Jurkat, Clone E6-1 (cell line): ENCODE data around the gene THAP12. TPM values are rescaled to one million over a fixed set of nuclear protein-coding genes. Genes with fewer than 3 reads are reported as not detected.
"Not testable (repeated sequence)": the region's sequence is repeated elsewhere in the genome, so short reads cannot be mapped to it uniquely, and the experiment has no call there.

Experiments used
- DNase-seq: peaks from one replicate; pipeline ENCODE4 v3.0.0-alpha.2; 2011; ENCODE audit warnings: low read depth, low spot score
- H3K4me3 ChIP-seq: 2 replicates; pipeline ENCODE4 v1.5.1; 2011; ENCODE audit warnings: mild to moderate bottlenecking, low read length, control low read depth, moderate library complexity
- polyA plus RNA-seq: library from polyadenylated mRNA; unstranded; fragments of >200 nt; gene quantifications from one replicate; pipeline ENCODE4 v1.2.1, GENCODE V29; 2012; ENCODE audit warnings: missing spikeins; ENCODE audit not compliant: insufficient read length, insufficient read depth

THAP12 gene
- polyA plus RNA-seq, result 36.3 TPM

DNA sequence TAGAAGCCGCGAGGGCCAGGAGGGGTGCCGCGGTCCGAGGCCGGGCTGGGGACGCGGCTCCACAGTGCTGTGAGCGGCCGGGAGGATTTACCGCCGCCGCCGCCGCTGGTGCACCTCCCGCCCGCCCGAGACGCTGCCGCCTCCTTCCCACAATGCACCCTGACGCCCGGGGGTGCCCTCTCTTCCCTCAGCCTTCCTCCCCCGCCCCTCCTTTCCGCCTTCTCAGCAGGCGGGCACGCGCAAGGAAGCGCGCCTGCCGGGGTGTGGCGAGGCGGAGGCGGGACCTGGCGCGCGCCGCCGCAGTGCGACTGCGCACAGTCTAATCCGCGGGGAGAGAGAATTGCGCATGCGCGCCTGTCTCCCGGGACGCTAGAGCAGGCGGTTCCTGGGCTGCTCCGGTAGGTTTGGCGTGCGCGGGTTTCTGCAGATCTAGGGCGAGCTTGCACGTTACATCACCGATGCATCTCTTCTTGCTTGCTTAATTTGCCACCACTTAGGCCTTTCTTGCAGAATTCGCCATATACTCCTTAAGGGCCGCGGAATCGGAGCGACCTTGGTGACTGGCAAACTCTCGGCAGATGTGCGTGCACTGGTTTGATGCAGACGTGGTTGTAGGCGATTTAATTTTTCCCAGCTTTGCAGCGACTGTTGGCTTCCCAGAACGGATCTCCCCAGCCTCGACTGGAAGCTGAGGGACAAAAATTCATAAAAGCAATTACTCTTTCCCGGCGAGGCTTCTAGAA lies at the start of gene THAP12, which contains the start of gene GVQW3:
THAP12 (minus strand) TSS at position 156 of the 743 bp plus-strand sequence. CDS start 296 bp downstream, outside the sequence.
GVQW3 (plus strand) TSS at position 347 of the 743 bp plus-strand sequence. CDS start 506 bp downstream, outside the sequence.
- peak within 1 kb of the TSS; percentile 95 for H3K4me3 ChIP-seq

DNA sequence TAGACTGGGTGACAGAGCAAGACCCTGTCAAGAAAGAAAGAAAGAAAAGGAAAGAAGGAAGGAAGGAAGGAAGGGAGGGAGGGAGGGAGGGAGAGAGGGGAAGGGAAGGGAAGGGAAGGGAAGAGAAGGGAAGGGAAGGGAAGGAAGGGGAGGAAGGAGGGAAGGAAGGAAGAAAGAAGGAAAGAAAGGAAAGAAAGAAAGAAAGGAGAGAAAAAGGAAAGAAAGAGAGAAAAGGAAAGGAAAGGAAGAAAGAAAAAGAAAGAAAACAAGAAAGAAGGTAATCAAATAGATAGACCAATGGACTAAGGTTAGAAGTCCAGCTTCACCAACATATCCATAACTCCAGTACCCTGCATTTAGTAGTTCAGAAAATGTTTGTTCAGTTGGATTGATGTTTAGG lies 45.7 kb upstream of the THAP12 start:
- H3K4me3 ChIP-seq, result no peak overlapping the region
- DNase-seq, result no peak

More for the DNA sequence above, at the start of gene THAP12, which contains the start of gene GVQW3:
- peak; percentile 95 for DNase-seq

GRCh38 chr11:76424891-76425290 lies 44.0 kb upstream of the THAP12 start:
- no peak overlapping the region for H3K4me3 ChIP-seq
- DNase-seq, result no peak

DNA sequence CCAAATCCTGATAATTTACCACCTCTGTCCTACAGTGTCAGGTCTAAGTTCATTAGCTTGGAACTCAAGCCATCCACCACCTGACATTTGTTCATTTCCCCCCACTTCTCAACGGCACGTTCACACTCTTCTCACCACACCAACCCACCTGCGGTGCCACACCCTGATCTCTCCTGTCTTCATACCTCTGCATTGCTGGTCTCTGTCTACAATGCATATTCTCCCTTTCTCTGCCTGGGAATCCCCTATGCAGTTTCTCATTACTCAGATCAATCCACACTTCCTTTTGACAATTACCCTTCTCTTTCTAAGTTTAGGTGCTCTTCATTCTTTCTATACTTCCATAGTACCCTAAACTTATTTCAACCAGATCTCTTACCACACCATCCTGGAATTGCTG lies 43.4 kb upstream of the THAP12 start:
- no peak for DNase-seq
- no peak overlapping the region for H3K4me3 ChIP-seq

DNA sequence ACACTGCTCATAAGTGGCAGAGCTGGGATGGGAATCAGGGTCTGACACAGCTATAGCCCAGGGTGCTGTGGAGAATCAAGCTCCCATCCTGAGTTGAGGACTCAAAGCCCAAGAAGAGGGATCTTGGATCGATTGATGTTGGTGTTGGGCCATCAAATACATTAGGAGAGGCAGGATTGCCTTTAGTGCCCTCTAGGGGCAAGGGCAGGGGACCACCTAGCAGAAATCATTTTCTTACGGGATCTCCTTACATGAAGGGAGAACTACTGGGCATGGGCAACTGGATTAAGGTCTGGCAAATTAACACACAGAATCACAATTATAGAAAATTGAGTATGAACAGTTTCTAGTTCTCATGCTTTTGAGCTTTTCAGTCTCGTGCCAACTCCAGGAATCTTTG lies 39.0 kb upstream of the THAP12 start:
- DNase-seq, result peak; percentile 16
- no peak overlapping the region for H3K4me3 ChIP-seq

DNA sequence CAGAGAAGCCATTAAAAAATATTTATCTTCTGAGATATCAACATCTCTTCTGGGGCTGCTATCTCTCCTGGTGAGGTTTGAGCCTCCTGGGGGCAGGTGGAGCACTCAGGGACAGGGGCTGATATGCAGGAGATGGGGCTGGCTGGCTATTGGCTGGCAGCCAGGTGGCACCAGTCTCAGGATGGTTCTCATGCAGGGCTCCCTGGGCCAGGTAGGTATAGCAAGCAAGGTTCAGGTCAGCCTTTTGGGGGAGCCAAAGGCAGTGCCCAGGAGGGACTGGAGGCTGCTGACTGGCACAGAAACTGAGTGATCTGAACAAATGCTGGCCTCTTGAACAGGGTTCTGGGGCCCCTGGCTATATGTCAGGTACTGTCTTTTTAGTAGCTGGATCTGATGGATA lies 34.1 kb upstream of the THAP12 start:
- no peak for DNase-seq
- H3K4me3 ChIP-seq, result no peak overlapping the region

DNA sequence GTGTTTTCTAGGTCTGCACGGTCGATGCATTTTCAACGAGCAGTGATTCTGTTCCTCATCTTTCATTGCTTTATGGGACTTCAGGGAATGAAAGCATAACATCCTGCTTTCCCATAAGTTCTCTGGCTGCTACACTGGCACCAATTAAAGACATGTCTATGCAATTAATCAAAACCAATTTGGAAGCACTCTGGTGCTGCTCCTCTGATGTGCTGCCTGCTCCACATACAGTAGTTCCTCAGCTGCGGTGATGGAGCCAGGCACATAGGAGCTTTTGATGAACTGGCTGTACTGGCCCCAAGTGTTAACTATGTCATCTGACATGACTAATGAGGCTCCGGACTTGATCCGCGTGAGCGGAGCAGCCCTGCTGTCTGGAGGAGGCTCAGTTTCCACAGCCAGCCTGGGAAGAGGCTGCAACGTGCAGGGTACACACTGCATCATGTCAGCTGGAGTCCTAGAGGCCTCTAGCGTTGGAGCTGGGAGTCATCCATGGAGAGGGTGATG lies 30.0 kb upstream of the THAP12 start:
- H3K4me3 ChIP-seq, result no peak overlapping the region
- DNase-seq, result no peak

DNA sequence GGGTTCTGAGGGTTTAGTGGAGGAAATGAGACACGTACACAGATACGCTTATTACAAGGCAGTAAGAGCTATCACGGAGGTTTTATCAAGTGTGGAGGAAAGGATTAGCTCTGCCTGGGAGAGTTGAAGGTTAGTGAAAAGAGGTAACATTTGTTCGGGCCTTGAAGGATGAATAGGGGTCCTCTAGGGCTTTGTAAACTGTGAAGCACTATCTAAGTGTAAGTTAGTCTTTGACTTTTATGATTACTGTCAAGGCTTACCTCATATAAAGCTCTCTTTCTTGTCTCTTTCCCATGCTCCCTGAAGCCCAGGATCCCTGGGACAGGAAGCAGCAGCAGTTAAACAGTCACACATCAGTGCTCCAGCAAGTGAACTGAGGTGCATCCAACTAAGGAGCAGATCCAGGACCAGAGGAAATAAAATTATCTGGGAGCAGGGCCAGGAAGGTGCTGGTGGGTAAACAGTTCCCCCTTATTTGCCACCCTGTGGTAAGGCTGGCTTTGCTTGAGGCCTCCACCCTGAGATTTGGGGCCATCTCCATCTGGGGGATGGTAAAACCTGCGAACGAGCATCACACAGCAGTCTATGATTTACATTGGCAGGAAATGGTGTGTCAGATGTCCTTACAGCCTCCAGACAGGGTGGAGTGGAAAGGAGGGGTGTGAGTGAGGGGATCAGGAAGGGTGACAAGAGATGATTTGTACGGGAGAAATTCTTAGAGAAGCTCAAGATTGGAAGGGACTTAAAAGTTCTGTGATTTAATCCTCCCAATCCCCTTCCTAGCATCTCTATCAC lies 27.4 kb upstream of the THAP12 start:
- no peak overlapping the region for H3K4me3 ChIP-seq
- DNase-seq, result peak; percentile 28

GRCh38 chr11:76406359-76406758 lies 25.4 kb upstream of the THAP12 start:
- DNase-seq, result no peak
- no peak overlapping the region for H3K4me3 ChIP-seq

- H3K4me3 ChIP-seq, DNase-seq: not testable (repeated sequence)
Observed at GRCh38 chr11:76401484-76401883, 20.6 kb upstream of the THAP12 start.

DNA sequence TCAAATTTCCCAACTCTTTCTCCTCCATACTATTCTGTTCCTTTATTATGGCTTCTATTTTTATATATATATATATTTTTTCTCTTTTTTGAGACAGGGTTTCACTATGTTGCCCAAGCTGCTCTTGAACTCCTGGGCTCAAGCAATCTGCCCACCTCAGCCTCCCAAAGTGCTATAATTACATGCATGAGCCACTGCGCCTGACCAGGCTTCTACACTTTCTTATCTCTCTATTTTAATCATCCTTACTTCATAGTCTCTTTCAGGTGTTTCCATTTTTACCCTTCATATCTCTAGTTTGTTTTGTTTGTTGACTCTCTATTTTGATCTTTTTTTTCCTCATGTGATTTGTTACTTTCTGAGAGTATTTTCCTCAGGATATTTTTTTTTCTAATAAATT lies 20.0 kb upstream of the THAP12 start:
- no peak for DNase-seq
- no peak overlapping the region for H3K4me3 ChIP-seq

DNA sequence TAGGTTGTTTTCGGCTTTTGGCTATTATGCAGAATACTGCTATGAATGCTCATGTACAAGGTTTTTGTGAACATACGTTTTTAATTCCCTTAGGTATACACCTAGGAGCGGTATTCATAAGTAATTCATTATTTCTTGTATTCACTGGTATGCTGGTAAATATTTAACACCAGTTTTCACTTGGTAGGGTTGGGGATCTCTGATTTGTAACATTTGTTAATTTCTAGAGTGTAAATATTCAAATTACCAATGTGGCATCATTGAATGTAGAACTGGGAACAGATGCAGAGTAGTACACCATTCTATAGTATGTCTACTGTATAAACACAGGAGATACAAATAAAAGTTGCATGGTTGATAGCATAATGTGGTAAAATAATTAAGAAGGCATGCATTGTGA lies 16.5 kb upstream of the THAP12 start:
- no peak for DNase-seq
- no peak overlapping the region for H3K4me3 ChIP-seq

DNA sequence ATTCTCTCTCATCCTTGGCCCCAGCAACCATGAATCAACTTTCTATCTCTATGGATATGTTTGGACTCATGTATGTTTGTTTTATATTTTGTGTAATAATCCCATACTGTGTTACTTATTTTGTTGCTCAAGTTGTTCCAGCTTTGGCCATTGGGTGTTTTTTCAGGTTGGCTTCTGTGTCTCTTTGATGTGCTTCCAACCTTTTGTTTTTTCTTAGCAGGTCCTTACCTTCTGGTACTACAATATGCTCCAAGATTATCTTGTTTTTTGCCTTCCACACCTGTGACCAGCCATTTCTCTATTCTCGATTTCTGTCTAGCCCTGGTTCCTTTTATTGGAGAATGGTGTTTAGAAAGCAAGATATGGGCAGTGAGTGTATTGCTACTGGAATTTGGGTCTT lies 14.4 kb upstream of the THAP12 start:
- DNase-seq, result no peak
- H3K4me3 ChIP-seq, result no peak overlapping the region

GRCh38 chr11:76394411-76394810 lies 13.5 kb upstream of the THAP12 start:
- H3K4me3 ChIP-seq, result no peak overlapping the region
- no peak for DNase-seq

- no peak for DNase-seq
- H3K4me3 ChIP-seq, result no peak overlapping the region
Observed at GRCh38 chr11:76392870-76393269, 11.9 kb upstream of the THAP12 start.

- no peak for DNase-seq
- H3K4me3 ChIP-seq, result no peak overlapping the region
Observed at GRCh38 chr11:76391811-76392475, 11.0 kb upstream of the THAP12 start.

- no peak for DNase-seq
- no peak overlapping the region for H3K4me3 ChIP-seq
Observed at GRCh38 chr11:76391021-76391420, 10.1 kb upstream of the THAP12 start.

DNA sequence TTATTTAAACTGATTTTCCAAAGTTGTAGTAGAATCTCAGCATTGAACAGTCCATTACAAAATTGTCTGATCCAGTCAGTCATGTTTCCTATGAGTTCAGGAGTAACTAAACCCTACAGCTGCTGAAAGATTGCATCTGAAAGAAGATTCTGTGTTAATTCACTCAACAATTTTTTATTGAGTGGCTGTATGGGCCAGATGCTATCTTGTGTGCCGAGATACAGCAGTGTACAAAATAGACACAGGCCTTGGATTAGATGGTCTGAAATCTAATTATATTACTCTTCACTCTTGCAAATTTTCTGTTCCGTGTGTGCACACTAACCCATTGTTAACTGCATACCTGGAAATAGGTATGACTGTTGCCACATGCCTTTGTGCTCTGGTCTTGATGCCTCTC lies 7.5 kb upstream of the THAP12 start:
- no peak for DNase-seq
- no peak overlapping the region for H3K4me3 ChIP-seq

DNA sequence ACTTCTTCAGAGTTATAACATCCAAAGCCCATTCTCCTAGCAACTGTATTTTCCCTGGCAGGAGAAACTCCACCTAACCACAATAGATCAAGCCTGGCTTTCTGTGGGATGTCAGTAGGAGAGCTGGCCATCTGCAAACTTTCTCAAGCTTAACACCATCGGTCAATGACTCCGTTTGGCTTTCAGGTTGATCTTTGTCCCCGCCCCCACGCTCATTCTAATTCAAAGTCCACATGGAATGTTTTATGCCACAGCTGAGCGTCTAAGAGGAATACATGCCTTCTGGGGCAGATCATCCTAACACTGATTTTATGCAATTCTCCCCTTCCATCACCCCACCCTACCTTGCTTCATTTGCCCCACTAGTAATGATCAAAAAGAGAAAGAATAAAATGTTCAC lies 5.0 kb upstream of the THAP12 start:
- no peak for DNase-seq
- H3K4me3 ChIP-seq, result no peak overlapping the region

DNA sequence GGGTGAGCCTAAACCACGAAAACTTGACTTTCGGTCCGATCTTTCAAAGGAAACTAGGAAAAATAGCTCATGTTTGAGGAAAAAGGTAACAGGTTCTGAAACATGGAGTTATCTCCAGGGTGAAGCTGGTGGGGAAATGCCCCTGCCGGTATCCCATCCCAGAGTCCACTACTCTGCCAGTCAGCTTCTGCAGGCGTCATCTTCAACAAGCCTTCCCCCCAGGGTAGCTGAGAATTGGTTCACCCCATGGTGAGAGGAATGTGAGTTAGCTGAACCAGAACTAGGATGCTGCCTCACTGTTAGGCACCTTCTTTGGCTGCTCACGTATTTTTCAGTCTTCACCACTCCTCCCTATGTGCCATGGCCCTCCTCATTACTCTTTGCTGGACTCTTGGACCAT lies 1.3 kb upstream of the THAP12 start:
- peak overlapping the region; percentile 95 for H3K4me3 ChIP-seq
- no peak for DNase-seq
